Hepatocyte (in vitro differentiated cells): ENCODE data around the gene ARHGAP42. TPM values are rescaled to one million over a fixed set of nuclear protein-coding genes. Genes with fewer than 3 reads are reported as not detected.

ENCODE experiments used
- DNase-seq: peaks from one replicate; pipeline ENCODE4 v3.0.0-alpha.2; 2016; ENCODE audit warnings: low spot score
- H2AFZ ChIP-seq: fragments of 200-600 bp; sonication (generic); 2 replicates; pipeline ENCODE4 v1.6.0; 2016; ENCODE audit warnings: antibody characterized with exemption, mild to moderate bottlenecking
- H3K27ac ChIP-seq: fragments of 200-600 bp; sonication (generic); 2 replicates; pipeline ENCODE4 v1.5.1; 2016; ENCODE audit warnings: mild to moderate bottlenecking
- H3K27me3 ChIP-seq: fragments of 200-600 bp; sonication (generic); 2 replicates; pipeline ENCODE4 v1.6.1; 2016
- H3K36me3 ChIP-seq: fragments of 200-600 bp; sonication (generic); replicated peaks from 2 replicates; pipeline ENCODE4 v1.5.1; 2016; ENCODE audit warnings: low read depth; ENCODE audit not compliant: insufficient read depth
- H3K4me1 ChIP-seq: fragments of 200-600 bp; sonication (generic); 2 replicates; pipeline ENCODE4 v1.5.1; 2016; ENCODE audit warnings: mild to moderate bottlenecking, moderate library complexity; ENCODE audit not compliant: insufficient read depth
- H3K4me2 ChIP-seq: fragments of 200-600 bp; sonication (generic); 2 replicates; pipeline ENCODE4 v1.6.0; 2016
- H3K4me3 ChIP-seq: fragments of 200-600 bp; sonication (generic); 2 replicates; pipeline ENCODE4 v1.5.1; 2016; ENCODE audit warnings: mild to moderate bottlenecking
- H3K79me2 ChIP-seq: fragments of 200-600 bp; sonication (generic); 2 replicates; pipeline ENCODE4 v1.6.0; 2017; ENCODE audit warnings: mild to moderate bottlenecking
- H3K9me2 ChIP-seq: fragments of 200-600 bp; sonication (generic); replicated peaks from 2 replicates; pipeline ENCODE4 v1.6.0; 2017; ENCODE audit warnings: mild to moderate bottlenecking; ENCODE audit not compliant: insufficient read depth
- H3K9me3 ChIP-seq: fragments of 200-600 bp; sonication (generic); 2 replicates; pipeline ENCODE4 v1.5.1; 2016; ENCODE audit warnings: low read depth, mild to moderate bottlenecking
- H4K20me1 ChIP-seq: fragments of 200-600 bp; sonication (generic); 2 replicates; pipeline ENCODE4 v1.6.0; 2016; ENCODE audit warnings: mild to moderate bottlenecking; ENCODE audit not compliant: insufficient read depth, poor library complexity, severe bottlenecking
- CTCF ChIP-seq: fragments of 200-600 bp; sonication (generic); IDR thresholded peaks from 2 replicates; pipeline ENCODE4 v1.5.1; 2016; ENCODE audit warnings: antibody characterized with exemption, mild to moderate bottlenecking; ENCODE audit not compliant: poor library complexity
- EZH2 ChIP-seq: fragments of 200-600 bp; sonication (generic); IDR thresholded peaks from 2 replicates; pipeline ENCODE4 v1.6.1; 2016; ENCODE audit warnings: antibody characterized with exemption, mild to moderate bottlenecking, borderline replicate concordance
- EZH2phosphoT487 ChIP-seq: fragments of 200-600 bp; sonication (generic); IDR thresholded peaks from one replicate; pipeline ENCODE4 v1.6.1; 2018; ENCODE audit warnings: antibody characterized with exemption, mild to moderate bottlenecking, low read depth, moderate library complexity; ENCODE audit not compliant: unreplicated experiment, severe bottlenecking
- WGBS: methylation state at CpG from one replicate; pipeline ENCODE4 v1.1.6; 2016; ENCODE audit warnings: low lambda C conversion rate; ENCODE audit errors: missing lambda C conversion rate; 5-methylcytosine and 5-hydroxymethylcytosine counted together
- polyA plus RNA-seq: library from polyadenylated mRNA; unstranded; fragments of >200 nt; fragmentation: Nextera tagmentation; extraction: Ambion mirVana; gene quantifications from 2 replicates; pipeline ENCODE4 v1.2.1, GENCODE V29; 2016
- total RNA-seq: library from RNA; depleted of rRNA; stranded (reverse); fragments of >200 nt; gene quantifications from 2 replicates; pipeline ENCODE4 v1.2.3, GENCODE V29; 2014

Gene ARHGAP42
- total and polyA plus RNA-seq, 2 experiments from 2014 or later, result 8.7 to 26.5 TPM

- Histone ChIP-seq H3K4me3 (no peak overlapping the region), H4K20me1 (no peaks in the 10 kb centered on the region), H3K79me2 (no peaks in the 10 kb centered on the region), H3K27me3 (no peaks in the 10 kb centered on the region), H3K9me3 (no peaks in the 10 kb centered on the region), H3K9me2 (no peaks in the 10 kb centered on the region), H3K36me3 (no peaks in the 10 kb centered on the region), H3K4me2 (no peak overlapping the region), H3K27ac (no peak overlapping the region), H3K4me1 (no peaks in the 10 kb centered on the region), H2AFZ (no peak overlapping the region)
- WGBS, result 85% methylated on average over 4 of the region's 4 CpGs
- no peak for TF ChIP-seq CTCF
- TF ChIP-seq EZH2, result no peak
- TF ChIP-seq EZH2phosphoT487, result no peak
- DNase-seq, result no peak
Measured at GRCh38 chr11:100957499-100957898, 270.4 kb downstream of the ARHGAP42 start.

- Histone ChIP-seq H3K36me3 (no peaks in the 10 kb centered on the region), H3K4me2 (no peak overlapping the region), H3K27me3 (no peaks in the 10 kb centered on the region), H2AFZ (no peak overlapping the region), H3K27ac (no peak overlapping the region), H3K79me2 (no peaks in the 10 kb centered on the region), H3K9me2 (no peaks in the 10 kb centered on the region), H3K4me1 (no peaks in the 10 kb centered on the region), H4K20me1 (no peaks in the 10 kb centered on the region), H3K4me3 (no peak overlapping the region), H3K9me3 (no peaks in the 10 kb centered on the region)
- TF ChIP-seq EZH2 (no peak), EZH2phosphoT487 (no peak), CTCF (no peak)
- no peak for DNase-seq
- WGBS, result 76% methylated on average over 2 of the region's 2 CpGs
Measured at GRCh38 chr11:100961633-100962032, 274.5 kb downstream of the ARHGAP42 start.

DNA sequence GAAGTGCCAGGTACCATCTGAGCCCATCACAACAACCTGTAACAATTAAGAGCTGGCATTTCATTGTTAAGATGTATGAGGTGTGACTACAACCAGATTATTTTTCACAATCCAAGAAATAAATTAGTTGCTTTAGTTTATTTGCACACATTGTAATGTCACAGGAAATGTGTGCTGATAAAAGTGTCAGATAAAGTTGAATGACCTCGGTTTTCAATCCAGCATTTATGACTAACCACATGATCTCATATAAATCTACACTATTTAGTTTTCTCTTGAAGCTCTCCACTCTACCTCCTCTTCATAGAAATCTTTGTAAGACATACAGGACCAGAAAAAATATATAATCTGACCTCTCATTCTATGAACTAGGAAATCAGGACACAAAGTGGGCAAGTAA is 276.3 kb downstream of the ARHGAP42 start:
- 54% methylated on average over 1 of the region's 1 CpG for WGBS
- no peaks in the 10 kb centered on the region for H3K36me3 ChIP-seq

More for the DNA sequence above, 276.3 kb downstream of the ARHGAP42 start:
- no peak for TF ChIP-seq EZH2
- no peak for TF ChIP-seq EZH2phosphoT487
- TF ChIP-seq CTCF, result no peak
- Histone ChIP-seq H3K27me3 (no peaks in the 10 kb centered on the region), H3K4me1 (no peaks in the 10 kb centered on the region), H3K79me2 (no peaks in the 10 kb centered on the region), H3K9me2 (no peaks in the 10 kb centered on the region), H3K9me3 (no peaks in the 10 kb centered on the region), H3K27ac (no peak overlapping the region), H3K4me2 (no peak overlapping the region), H4K20me1 (no peaks in the 10 kb centered on the region), H2AFZ (no peak overlapping the region), H3K4me3 (no peak overlapping the region)
- no peak for DNase-seq
